Peyer's patch (tissue), 4 donors: ENCODE data around the gene PHACTR3.

ENCODE experiments used
- CTCF ChIP-seq, 6 experiments: fragments of 450-650 bp in 4 of 6; fragments of 200-600 bp in 2 of 6; sonication (generic) in 1 of 6; IDR thresholded peaks; one replicate each; pipeline ENCODE4 v1.5.1; 2017 to 2019; ENCODE audit warnings: antibody characterized with exemption in 6 of 6, mild to moderate bottlenecking in 3 of 6, moderate library complexity in 1 of 6
- POLR2A ChIP-seq, 2 donors: fragments of 450-650 bp; IDR thresholded peaks; one replicate each; pipeline ENCODE4 v1.5.1; 2017; ENCODE audit warnings: antibody characterized with exemption in 2 of 2, mild to moderate bottlenecking in 2 of 2, moderate library complexity in 2 of 2

DNA sequence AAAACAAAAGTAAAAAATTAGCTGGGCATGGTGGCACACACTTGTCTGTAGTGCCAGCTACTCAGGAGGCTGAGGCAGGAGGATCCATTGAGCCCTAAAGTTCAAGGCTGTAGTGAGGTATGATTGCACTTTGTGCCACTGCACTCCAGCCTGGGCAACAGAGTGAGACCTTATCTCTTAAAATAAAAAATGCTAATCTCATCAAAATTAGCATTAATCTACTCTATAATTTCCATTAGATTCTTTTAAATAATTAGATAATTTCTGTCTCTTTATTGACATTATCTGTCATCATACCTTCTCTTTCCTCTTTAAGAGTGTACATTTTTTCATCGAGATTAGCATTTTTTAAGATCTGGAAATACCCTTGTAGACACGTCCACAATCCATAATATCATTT lies 48.0 kb downstream of the PHACTR3 start:
- TF ChIP-seq CTCF (IDR thresholded peaks at IDR 0.05) (no peak), POLR2A (IDR thresholded peaks at IDR 0.05) (no peak)
